ENCODE results near the gene STX17.

STX17 gene

GRCh38 chr9:99955606-99956005, 49.2 kb downstream of the STX17 start:
- TF ChIP-seq CTCF (IDR thresholded peaks at IDR 0.05; ENCODE audit: insufficient read depth, low read length) (no peak), GABPA (IDR thresholded peaks at IDR 0.05; ENCODE audit: low read depth) (no peak), SPI1 (IDR thresholded peaks at IDR 0.05; ENCODE audit: borderline replicate concordance, low read depth) (no peak), POLR2AphosphoS5 (IDR thresholded peaks at IDR 0.05; ENCODE audit: low read depth) (no peak), REST (IDR thresholded peaks at IDR 0.05; ENCODE audit: insufficient replicate concordance, low read depth) (no peak)
- no peaks in the 10 kb centered on the region for H3K27me3 ChIP-seq (ENCODE audit: insufficient read depth, poor library complexity, severe bottlenecking)
- H3K27ac ChIP-seq (replicated peaks): no peak overlapping the region
- no peak overlapping the region for H3K4me3 ChIP-seq (replicated peaks; ENCODE audit: insufficient read depth, low read length)
- DNase-seq (ENCODE audit: low read depth in 1 of 2, low spot score in 1 of 2): no peak

GRCh38 chr9:99962680-99963261, 56.3 kb downstream of the STX17 start:
- H3K27ac ChIP-seq (replicated peaks): no peak overlapping the region
- DNase-seq (ENCODE audit: low read depth in 1 of 2, low spot score in 1 of 2): no peak
- H3K4me3 ChIP-seq (replicated peaks; ENCODE audit: insufficient read depth, low read length): no peak overlapping the region
- no peak for TF ChIP-seq GABPA (IDR thresholded peaks at IDR 0.05; ENCODE audit: low read depth)
- no peak for TF ChIP-seq SPI1 (IDR thresholded peaks at IDR 0.05; ENCODE audit: borderline replicate concordance, low read depth)
- TF ChIP-seq POLR2AphosphoS5 (IDR thresholded peaks at IDR 0.05; ENCODE audit: low read depth): no peak
- no peak for TF ChIP-seq CTCF (IDR thresholded peaks at IDR 0.05; ENCODE audit: insufficient read depth, low read length)
- TF ChIP-seq REST (IDR thresholded peaks at IDR 0.05; ENCODE audit: insufficient replicate concordance, low read depth): no peak
- H3K27me3 ChIP-seq (ENCODE audit: insufficient read depth, poor library complexity, severe bottlenecking): no peaks in the 10 kb centered on the region

- TF ChIP-seq POLR2AphosphoS5 (IDR thresholded peaks at IDR 0.05; ENCODE audit: low read depth) (no peak), REST (IDR thresholded peaks at IDR 0.05; ENCODE audit: insufficient replicate concordance, low read depth) (no peak), SPI1 (IDR thresholded peaks at IDR 0.05; ENCODE audit: borderline replicate concordance, low read depth) (no peak), CTCF (IDR thresholded peaks at IDR 0.05; ENCODE audit: insufficient read depth, low read length) (no peak), GABPA (IDR thresholded peaks at IDR 0.05; ENCODE audit: low read depth) (no peak)
- H3K4me3 ChIP-seq (replicated peaks; ENCODE audit: insufficient read depth, low read length): no peak overlapping the region
- H3K27me3 ChIP-seq (ENCODE audit: insufficient read depth, poor library complexity, severe bottlenecking): no peaks in the 10 kb centered on the region
- no peak overlapping the region for H3K27ac ChIP-seq (replicated peaks)
- DNase-seq (ENCODE audit: low read depth in 1 of 2, low spot score in 1 of 2): no peak
Observed at GRCh38 chr9:99964336-99964735, 57.9 kb downstream of the STX17 start.
